Ishikawa (cell line): ENCODE data around the gene NCOA6.

Experiments used
- CEBPB ChIP-seq: IDR thresholded peaks from 2 replicates; pipeline ENCODE4 v1.6.1; 2012
- REST ChIP-seq: IDR thresholded peaks from 2 replicates; pipeline ENCODE4 v1.6.1; 2012; ENCODE audit warnings: low read depth, mild to moderate bottlenecking

GRCh38 chr20:34871966-34872621 is 46.6 kb upstream of the NCOA6 start:
- TF ChIP-seq REST (no peak), CEBPB (no peak)
